HG02852 (cell line): ENCODE measurements around the gene LAMA2.
"Not testable (repeated sequence)": the region's sequence is repeated elsewhere in the genome, so short reads cannot be mapped to it uniquely, and the experiment has no call there.

Experiments used
- ATAC-seq: cut with Tn5 transposase; IDR thresholded peaks from one replicate; pipeline ENCODE4 v1.9.1; 2021; ENCODE audit warnings: mild to moderate bottlenecking, moderate library complexity; ENCODE audit not compliant: unreplicated experiment

LAMA2 gene

GRCh38 chr6:129112591-129112990, 229.7 kb downstream of the LAMA2 start:
- ATAC-seq: no peak

GRCh38 chr6:129113637-129114036, 230.7 kb downstream of the LAMA2 start:
- ATAC-seq: no peak

GRCh38 chr6:129114636-129115391, 231.9 kb downstream of the LAMA2 start:
- no peak for ATAC-seq

- ATAC-seq: no peak
Measured at GRCh38 chr6:129115471-129115870, 232.5 kb downstream of the LAMA2 start.

GRCh38 chr6:129117355-129117754, 234.4 kb downstream of the LAMA2 start:
- no peak for ATAC-seq

- ATAC-seq: no peak
Measured at GRCh38 chr6:129120856-129121638, 238.1 kb downstream of the LAMA2 start.

- ATAC-seq: no peak
Measured at GRCh38 chr6:129124347-129124746, 241.4 kb downstream of the LAMA2 start.

- no peak for ATAC-seq
Measured at GRCh38 chr6:129130106-129130505, 247.2 kb downstream of the LAMA2 start.

- ATAC-seq: no peak
Measured at GRCh38 chr6:129130959-129131681, 248.2 kb downstream of the LAMA2 start.

- ATAC-seq: no peak
Measured at GRCh38 chr6:129133770-129134192, 250.8 kb downstream of the LAMA2 start.

GRCh38 chr6:129134535-129134934, 251.6 kb downstream of the LAMA2 start:
- no peak for ATAC-seq

GRCh38 chr6:129135451-129135850, 252.5 kb downstream of the LAMA2 start:
- ATAC-seq: no peak

- ATAC-seq: no peak
Measured at GRCh38 chr6:129136751-129137150, 253.8 kb downstream of the LAMA2 start.

- ATAC-seq: no peak
Measured at GRCh38 chr6:129138739-129139405, 255.9 kb downstream of the LAMA2 start.

- ATAC-seq: no peak
Measured at GRCh38 chr6:129140526-129140925, 257.6 kb downstream of the LAMA2 start.

- no peak for ATAC-seq
Measured at GRCh38 chr6:129141499-129141898, 258.6 kb downstream of the LAMA2 start.

- no peak for ATAC-seq
Measured at GRCh38 chr6:129146902-129147301, 264.0 kb downstream of the LAMA2 start.

GRCh38 chr6:129150507-129150906, 267.6 kb downstream of the LAMA2 start:
- ATAC-seq: no peak

GRCh38 chr6:129153257-129153656, 270.3 kb downstream of the LAMA2 start:
- no peak for ATAC-seq

GRCh38 chr6:129159242-129159641, 276.3 kb downstream of the LAMA2 start:
- ATAC-seq: not testable (repeated sequence)

- no peak for ATAC-seq
Measured at GRCh38 chr6:129162605-129163004, 279.7 kb downstream of the LAMA2 start.
